Spinal cord (tissue), 10 donors: ENCODE measurements around the gene FEN1. TPM values are rescaled to one million over a fixed set of nuclear protein-coding genes. Genes with fewer than 3 reads are reported as not detected.

Experiments
- DNase-seq, 6 donors: peaks; one replicate each; pipeline versions ENCODE4 v3.0.0 to v3.0.0-alpha.2; 2013 to 2015; ENCODE audit warnings: low spot score in 6 of 6, low read depth in 4 of 6
- H3K27ac ChIP-seq: one replicate; pipeline ENCODE4 v1.5.1; 2013; ENCODE audit warnings: low read depth, low read length, control low read depth
- H3K27me3 ChIP-seq: one replicate; pipeline ENCODE4 v1.6.1; 2013; ENCODE audit warnings: low read length; ENCODE audit not compliant: control insufficient read depth, insufficient read depth
- H3K36me3 ChIP-seq: one replicate; pipeline ENCODE4 v1.6.1; 2013; ENCODE audit warnings: low read length; ENCODE audit not compliant: control insufficient read depth, insufficient read depth
- H3K4me1 ChIP-seq: one replicate; pipeline ENCODE4 v1.6.1; 2013; ENCODE audit warnings: low read length; ENCODE audit not compliant: control insufficient read depth, insufficient read depth
- H3K4me3 ChIP-seq: one replicate; pipeline ENCODE4 v1.5.1; 2013; ENCODE audit warnings: low read depth, low read length, control low read depth
- H3K9me3 ChIP-seq: one replicate; pipeline ENCODE4 v1.6.1; 2013; ENCODE audit warnings: low read length; ENCODE audit not compliant: control insufficient read depth, insufficient read depth
- WGBS: methylation state at CpG from one replicate; pipeline ENCODE4 v1.1.5; 2013; ENCODE audit warnings: missing lambda C conversion rate; ENCODE audit not compliant: insufficient coverage; 5-methylcytosine and 5-hydroxymethylcytosine counted together
- long read RNA-seq, 4 donors: transcript quantifications; one replicate each; lab custom pipeline, GENCODE V29; 2026
- polyA plus RNA-seq, 2 donors: library from polyadenylated mRNA; unstranded; fragments of 120-200 nt; gene quantifications; one replicate each; pipeline ENCODE4 v1.2.1, GENCODE V29; 2013; ENCODE audit not compliant: insufficient read length in 2 of 2
- total RNA-seq, 2 donors: library from RNA; depleted of rRNA in 1 of 2; stranded (reverse); fragments of 120-200 nt in 1 of 2; fragments of >200 nt in 1 of 2; gene quantifications; one replicate each; pipeline versions ENCODE4 v1.2.3 to v1.2.4, GENCODE V29; 2013 to 2014
- donor health status: healthy.

FEN1 gene
- total RNA-seq (10 to 100 TPM; 20.7 to 32.0 TPM), polyA plus RNA-seq (10 to 100 TPM; 27.4 to 36.1 TPM)
- long read RNA-seq, donor 1, transcript FEN1-201 (2 exons, 2,296 nt) = major isoform, 19 of 19 reads
- long read RNA-seq, donor 1, partial matches to known transcripts = 0 of 19 reads
- long read RNA-seq, donor 1, other reads (novel, unspliced or antisense) = 0 of 19 reads
- long read RNA-seq, donor 2, partial matches to known transcripts = 0 of 3 reads
- long read RNA-seq, donor 2, other reads (novel, unspliced or antisense) = 0 of 3 reads
- long read RNA-seq, donor 3, transcript FEN1-201 (2 exons, 2,296 nt) = major isoform, 9 of 9 reads
- long read RNA-seq, donor 3, partial matches to known transcripts = 0 of 9 reads
- long read RNA-seq, donor 3, other reads (novel, unspliced or antisense) = 0 of 9 reads
- long read RNA-seq, donor 4, transcript FEN1-201 (2 exons, 2,296 nt) = major isoform, 10 of 10 reads
- long read RNA-seq, donor 4, partial matches to known transcripts = 0 of 10 reads
- long read RNA-seq, donor 4, other reads (novel, unspliced or antisense) = 0 of 10 reads

DNA sequence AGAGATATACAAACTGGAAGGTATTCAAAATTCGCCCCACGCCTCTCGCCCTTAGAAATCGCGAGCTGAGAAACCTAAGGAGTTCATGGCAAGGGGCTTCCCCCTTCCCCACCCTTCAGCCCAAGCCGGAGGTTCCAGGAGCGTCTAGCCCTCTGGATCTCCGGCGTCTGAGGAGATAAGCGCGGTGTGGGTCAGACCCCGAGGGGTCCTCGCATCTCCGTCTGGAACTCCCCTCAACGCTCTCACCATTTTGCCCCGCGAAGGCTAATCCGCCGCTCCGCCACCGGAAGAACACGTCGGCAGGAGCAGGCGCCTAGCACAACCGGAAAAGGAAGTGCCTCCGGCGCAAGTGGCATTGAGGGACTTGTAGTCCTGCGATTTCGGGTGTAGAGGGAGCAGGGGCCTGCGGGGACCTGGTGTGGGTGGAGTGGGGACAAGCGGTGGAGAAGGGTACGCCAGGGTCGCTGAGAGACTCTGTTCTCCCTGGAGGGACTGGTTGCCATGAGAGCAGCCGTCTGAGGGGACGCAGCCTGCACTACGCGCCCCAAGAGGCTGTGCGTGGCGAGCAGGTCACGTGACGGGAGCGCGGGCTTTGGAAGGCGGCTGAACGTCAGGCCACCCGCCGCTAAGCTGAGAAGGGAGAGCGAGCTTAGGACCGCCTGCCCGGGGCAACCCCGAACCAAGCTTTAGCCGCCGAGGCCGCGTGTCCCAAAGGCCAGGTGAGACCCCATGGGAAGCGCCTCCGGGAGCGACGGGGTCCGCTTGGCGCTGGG, at the start of gene FEN1, which contains the start of gene TMEM258:
Gene FEN1 (plus strand): TSS at position 602 of the 773 bp plus-strand sequence. CDS start 2,451 bp downstream, outside the sequence.
Gene TMEM258 (minus strand): TSS at position 290 of the 773 bp plus-strand sequence. CDS start 41 bp downstream, at position 249.
- H3K27me3 ChIP-seq = no peaks in the 10 kb centered on the region
- peak within 1 kb of the TSS; percentile 93 for H3K27ac ChIP-seq
- WGBS = 0% methylated on average over 60 of the region's 61 CpGs
- H3K4me3 ChIP-seq = peak within 1 kb of the TSS; percentile 90
- no peaks in the 10 kb centered on the region for H3K9me3 ChIP-seq
- H3K36me3 ChIP-seq = peaks cover 44% of the 10 kb centered on the region
- peaks cover 38% of the 10 kb centered on the region for H3K4me1 ChIP-seq
- DNase-seq = peak; percentile 80 to 98 (median 92)

DNA sequence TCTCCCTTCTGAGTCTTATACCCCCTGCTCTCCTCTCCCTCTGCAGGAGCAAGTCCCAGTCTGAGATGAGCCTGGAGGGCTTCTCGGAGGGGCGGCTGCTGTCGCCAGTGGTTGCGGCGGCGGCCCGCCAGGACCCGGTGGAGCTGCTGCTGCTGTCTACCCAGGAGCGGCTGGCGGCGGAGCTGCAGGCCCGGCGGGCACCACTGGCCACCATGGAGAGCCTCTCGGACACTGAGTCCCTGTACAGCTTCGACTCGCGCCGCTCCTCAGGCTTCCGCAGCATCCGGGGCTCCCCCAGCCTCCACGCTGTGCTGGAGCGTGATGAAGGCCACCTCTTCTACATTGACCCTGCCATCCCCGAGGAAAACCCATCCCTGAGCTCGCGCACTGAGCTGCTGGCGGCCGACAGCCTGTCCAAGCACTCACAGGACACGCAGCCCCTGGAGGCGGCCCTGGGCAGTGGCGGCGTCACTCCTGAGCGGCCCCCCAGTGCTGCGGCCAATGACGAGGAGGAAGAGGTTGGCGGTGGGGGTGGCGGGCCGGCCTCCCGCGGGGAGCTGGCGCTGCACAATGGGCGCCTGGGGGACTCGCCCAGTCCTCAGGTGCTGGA, 49.1 kb upstream of the FEN1 start:
- Histone ChIP-seq H3K36me3 (peaks cover 77% of the 10 kb centered on the region), H3K27ac (no peak overlapping the region), H3K9me3 (no peaks in the 10 kb centered on the region), H3K27me3 (no peaks in the 10 kb centered on the region), H3K4me3 (no peak overlapping the region), H3K4me1 (peaks cover 25% of the 10 kb centered on the region)
- no peak for DNase-seq
- WGBS = 85% methylated on average over 40 of the region's 42 CpGs

DNA sequence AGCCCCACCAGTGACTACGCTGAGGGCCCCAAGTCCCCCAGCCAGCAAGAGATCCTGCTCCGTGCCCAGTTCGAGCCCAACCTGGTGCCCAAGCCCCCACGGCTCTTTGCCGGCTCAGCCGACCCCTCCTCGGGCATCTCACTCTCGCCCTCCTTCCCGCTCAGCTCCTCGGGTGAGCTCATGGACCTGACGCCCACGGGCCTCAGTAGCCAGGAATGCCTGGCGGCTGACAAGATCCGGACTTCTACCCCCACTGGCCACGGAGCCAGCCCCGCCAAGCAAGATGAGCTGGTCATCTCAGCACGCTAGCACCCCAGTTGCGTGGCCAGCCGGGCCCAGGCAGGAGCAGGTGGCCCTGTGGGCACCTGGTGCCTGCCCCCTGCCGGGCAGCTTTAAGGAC, 48.5 kb upstream of the FEN1 start:
- Histone ChIP-seq H3K9me3 (no peaks in the 10 kb centered on the region), H3K36me3 (peaks cover 71% of the 10 kb centered on the region), H3K27me3 (no peaks in the 10 kb centered on the region), H3K4me1 (peaks cover 31% of the 10 kb centered on the region), H3K27ac (no peak overlapping the region), H3K4me3 (no peak overlapping the region)
- 90% methylated on average over 20 of the region's 20 CpGs for WGBS
- DNase-seq = no peak

DNA sequence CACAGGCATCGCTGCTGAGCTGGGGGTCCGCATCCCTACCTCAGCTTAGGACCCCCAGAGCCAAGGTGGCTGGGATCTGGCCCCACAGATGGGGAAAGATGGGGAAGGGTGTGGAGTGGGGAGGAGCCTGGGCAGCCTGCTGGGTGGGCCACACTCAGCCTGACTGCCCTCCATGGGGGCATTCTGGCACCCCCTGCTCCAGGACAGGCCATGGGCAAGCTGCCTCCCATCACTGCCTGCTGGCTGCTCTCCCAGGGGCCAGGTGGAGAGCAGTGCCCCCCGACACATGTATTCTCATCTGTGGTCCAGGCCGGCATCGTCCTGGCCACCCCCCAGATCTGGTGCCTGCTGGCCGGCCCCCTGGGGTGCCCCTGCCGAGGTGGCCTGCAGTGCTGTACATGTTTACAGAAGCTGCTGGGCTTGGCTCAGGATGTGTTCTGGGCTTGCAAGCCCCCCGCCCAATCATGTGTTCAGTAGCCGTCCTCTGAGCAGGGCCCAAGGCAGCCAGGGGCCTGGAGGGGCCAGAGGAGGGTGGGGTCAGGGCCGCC, 48.0 kb upstream of the FEN1 start:
- H3K36me3 ChIP-seq = peaks cover 66% of the 10 kb centered on the region
- DNase-seq = no peak
- no peak overlapping the region for H3K27ac ChIP-seq

GRCh38 chr11:61745781-61746441, 46.8 kb upstream of the FEN1 start:
- H3K4me3 ChIP-seq = no peak overlapping the region
- H3K27me3 ChIP-seq = no peaks in the 10 kb centered on the region
- no peaks in the 10 kb centered on the region for H3K9me3 ChIP-seq
- H3K27ac ChIP-seq = no peak overlapping the region
- WGBS = 40% methylated on average over 15 of the region's 15 CpGs
- no peak for DNase-seq
- peaks cover 54% of the 10 kb centered on the region for H3K36me3 ChIP-seq
- peaks cover 40% of the 10 kb centered on the region for H3K4me1 ChIP-seq

More for the DNA sequence above, 48.0 kb upstream of the FEN1 start:
- no peak overlapping the region for H3K4me3 ChIP-seq
- H3K27me3 ChIP-seq = no peaks in the 10 kb centered on the region
- H3K4me1 ChIP-seq = peaks cover 35% of the 10 kb centered on the region
- no peaks in the 10 kb centered on the region for H3K9me3 ChIP-seq
- 79% methylated on average over 7 of the region's 10 CpGs for WGBS

GRCh38 chr11:61746442-61747191, 46.1 kb upstream of the FEN1 start:
- Histone ChIP-seq H3K27me3 (peaks cover 5% of the 10 kb centered on the region), H3K4me3 (no peak overlapping the region), H3K27ac (no peak overlapping the region), H3K4me1 (peaks cover 40% of the 10 kb centered on the region), H3K36me3 (peaks cover 47% of the 10 kb centered on the region), H3K9me3 (no peaks in the 10 kb centered on the region)
- no peak for DNase-seq
- 75% methylated on average over 13 of the region's 19 CpGs for WGBS

DNA sequence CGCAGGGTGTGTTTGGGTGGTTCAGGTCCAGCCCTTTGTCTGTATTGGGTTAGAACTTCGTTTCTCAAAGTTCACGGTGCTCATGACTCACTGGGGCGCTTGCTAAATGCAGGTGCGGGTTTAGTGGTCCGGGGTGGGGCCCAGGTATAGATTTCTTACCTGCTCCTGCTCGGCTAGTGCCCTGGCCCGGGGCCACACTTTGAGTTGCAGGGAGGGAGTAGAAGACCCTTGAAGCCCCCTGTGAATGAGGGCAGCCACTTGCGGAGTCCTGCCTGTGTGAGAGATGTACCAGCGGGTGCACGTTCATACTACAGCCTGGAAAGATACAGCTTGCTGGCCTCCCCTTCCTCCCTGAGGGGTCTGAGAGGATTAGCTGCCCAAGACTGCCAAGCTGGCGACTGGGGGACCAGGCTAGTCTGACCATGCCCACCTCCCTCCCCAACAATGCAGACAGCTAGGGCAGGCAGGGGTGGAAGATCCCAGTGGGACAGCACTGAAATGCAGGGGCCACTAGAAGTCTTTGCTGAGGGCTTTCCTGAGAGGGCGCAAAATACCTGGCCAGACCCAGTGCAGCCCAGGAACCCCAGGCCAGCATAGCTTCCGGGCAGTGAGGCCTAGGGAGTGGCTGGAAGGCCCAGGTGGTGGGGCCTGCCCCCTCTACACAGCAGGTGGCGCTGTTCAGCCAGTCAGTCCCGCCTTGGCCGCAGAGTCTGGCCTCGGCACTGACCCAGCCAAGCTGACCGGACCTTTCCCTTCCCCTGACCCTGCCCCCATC, 45.3 kb upstream of the FEN1 start:
- peak in 2 of 6 donors; percentile 43 to 64 for DNase-seq
- Histone ChIP-seq H3K4me3 (no peak overlapping the region), H3K4me1 (peaks cover 44% of the 10 kb centered on the region), H3K9me3 (no peaks in the 10 kb centered on the region), H3K27ac (no peak overlapping the region), H3K36me3 (peaks cover 41% of the 10 kb centered on the region), H3K27me3 (peaks cover 11% of the 10 kb centered on the region)
- WGBS = 64% methylated on average over 16 of the region's 19 CpGs

GRCh38 chr11:61747967-61748285, 44.8 kb upstream of the FEN1 start:
- Histone ChIP-seq H3K9me3 (no peaks in the 10 kb centered on the region), H3K27ac (no peak overlapping the region), H3K27me3 (peaks cover 15% of the 10 kb centered on the region), H3K4me1 (peaks cover 48% of the 10 kb centered on the region), H3K4me3 (no peak overlapping the region), H3K36me3 (peaks cover 35% of the 10 kb centered on the region)
- WGBS = 56% methylated on average over 2 of the region's 3 CpGs
- no peak for DNase-seq
